H1 (cell line): ENCODE measurements around the gene EMC1. TPM values are rescaled to one million over a fixed set of nuclear protein-coding genes. Genes with fewer than 3 reads are reported as not detected.

ENCODE experiments used
- CTCF ChIA-PET: fragments of 300-600 bp; sonication (Branson Sonifier 250); formaldehyde crosslinking; loops from one replicate; lab custom pipeline; 2021; ENCODE audit not compliant: partially characterized antibody; lab: Charles Lee
- POLR2A ChIA-PET: fragments of 300-600 bp; sonication (Branson Sonifier 250); formaldehyde crosslinking; loops from one replicate; lab custom pipeline; 2021; ENCODE audit warnings: inconsistent platforms; ENCODE audit not compliant: partially characterized antibody; lab: Charles Lee
- DNase-seq, 2 experiments: peaks; one replicate each; pipeline versions ENCODE4 v3.0.0 to v3.0.0-alpha.2; 2010 to 2022; ENCODE audit warnings: low spot score in 2 of 2, low read depth in 1 of 2, mixed read lengths in 1 of 2
- FAIRE-seq: peaks from 2 replicates; lab custom pipeline; 2011; peaks lifted over from hg19 to GRCh38; lab: Jason Lieb, UNC
- H2AFZ ChIP-seq: 2 replicates; pipeline ENCODE4 v1.8.1; 2012; ENCODE audit warnings: low read length, inconsistent platforms
- H2AK5ac ChIP-seq: 2 replicates; pipeline ENCODE4 v1.6.1; 2013; ENCODE audit warnings: low read depth, low read length
- H2BK120ac ChIP-seq: replicated peaks from 2 replicates; pipeline ENCODE3; 2013; ENCODE audit warnings: low read depth, low read length, inconsistent platforms
- H2BK12ac ChIP-seq: 2 replicates; pipeline ENCODE4 v1.6.1; 2013; ENCODE audit warnings: low read depth, low read length
- H2BK15ac ChIP-seq: 2 replicates; pipeline ENCODE4 v1.6.1; 2013; ENCODE audit warnings: low read length
- H2BK20ac ChIP-seq: 2 replicates; pipeline ENCODE4 v1.6.1; 2013; ENCODE audit warnings: low read length
- H2BK5ac ChIP-seq: 2 replicates; pipeline ENCODE4 v1.6.1; 2013; ENCODE audit warnings: low read depth, low read length
- H3K14ac ChIP-seq: 2 replicates; pipeline ENCODE4 v1.6.1; 2013; ENCODE audit warnings: inconsistent platforms; ENCODE audit not compliant: insufficient read length
- H3K18ac ChIP-seq: 2 replicates; pipeline ENCODE4 v1.6.1; 2013; ENCODE audit warnings: low read length; ENCODE audit errors: extremely low read depth
- H3K23ac ChIP-seq: 2 replicates; pipeline ENCODE4 v1.6.1; 2013; ENCODE audit warnings: inconsistent platforms; ENCODE audit not compliant: insufficient read length
- H3K23me2 ChIP-seq: 2 replicates; pipeline ENCODE4 v1.6.1; 2013; ENCODE audit warnings: low read depth, low read length
- H3K27ac ChIP-seq: 2 replicates; pipeline ENCODE4 v1.6.1; 2011; ENCODE audit warnings: low read depth, low read length, inconsistent platforms
- H3K27me3 ChIP-seq, 4 experiments: replicated peaks in 1 of 4; 1 replicate in 1 of 4; 2 replicates in 3 of 4; pipeline versions ENCODE4 v1.6.1 to v1.8.1; 2011 to 2013; ENCODE audit warnings: low read length in 3 of 4, mild to moderate bottlenecking in 3 of 4, inconsistent platforms in 2 of 4, mixed read lengths in 2 of 4, moderate library complexity in 1 of 4; ENCODE audit not compliant: control insufficient read depth in 3 of 4, insufficient read depth in 3 of 4; ENCODE audit errors: extremely low read depth in 1 of 4
- H3K36me3 ChIP-seq, 4 experiments: 2 replicates each; pipeline versions ENCODE4 v1.6.1 to v1.8.1; 2011 to 2013; ENCODE audit warnings: mild to moderate bottlenecking in 4 of 4, low read length in 3 of 4, moderate library complexity in 2 of 4, control low read depth in 1 of 4, inconsistent platforms in 1 of 4; ENCODE audit not compliant: insufficient read depth in 4 of 4, control insufficient read depth in 2 of 4
- H3K4ac ChIP-seq: replicated peaks from 2 replicates; pipeline ENCODE3; 2013; ENCODE audit warnings: low read length, low read depth, mixed read lengths, inconsistent platforms; ENCODE audit not compliant: insufficient read length
- H3K4me1 ChIP-seq, 4 experiments: replicated peaks in 1 of 4; 1 replicate in 1 of 4; 2 replicates in 3 of 4; pipeline versions ENCODE4 v1.6.1 to v1.8.1; 2011 to 2013; ENCODE audit warnings: low read length in 3 of 4, inconsistent platforms in 2 of 4, mixed read lengths in 1 of 4; ENCODE audit not compliant: insufficient read depth in 4 of 4, control insufficient read depth in 3 of 4
- H3K4me2 ChIP-seq, 2 experiments: 2 replicates each; pipeline versions ENCODE4 v1.6.1 to v1.8.1; 2011 to 2013; ENCODE audit warnings: low read depth in 2 of 2, low read length in 2 of 2, control low read depth in 1 of 2, inconsistent platforms in 1 of 2, mild to moderate bottlenecking in 1 of 2; ENCODE audit not compliant: insufficient read depth in 1 of 2
- H3K4me3 ChIP-seq, 4 experiments: fragments of 200-600, 300-600 bp in 1 of 4; sonication (generic), shearing (Covaris generic), sonication (Bioruptor Twin) in 1 of 4; 2 replicates each; pipeline versions ENCODE4 v1.5.1 to v1.8.1; 2011 to 2016; ENCODE audit warnings: low read length in 4 of 4, low read depth in 3 of 4, control low read depth in 2 of 4, inconsistent platforms in 2 of 4, mild to moderate bottlenecking in 2 of 4, mixed read lengths in 1 of 4, moderate library complexity in 1 of 4; ENCODE audit not compliant: insufficient read depth in 2 of 4; ENCODE audit errors: extremely low read depth in 1 of 4
- H3K56ac ChIP-seq: replicated peaks from 2 replicates; pipeline ENCODE3; 2013; ENCODE audit warnings: low read depth, mild to moderate bottlenecking, mixed read lengths, low read length, inconsistent platforms; ENCODE audit not compliant: insufficient read length
- H3K79me1 ChIP-seq: 2 replicates; pipeline ENCODE4 v1.6.1; 2013; ENCODE audit warnings: low read depth, low read length, control low read depth
- H3K79me2 ChIP-seq, 2 experiments: 2 replicates each; pipeline versions ENCODE4 v1.6.1 to v1.8.1; 2012 to 2013; ENCODE audit warnings: low read length in 2 of 2, mild to moderate bottlenecking in 2 of 2, inconsistent platforms in 1 of 2; ENCODE audit not compliant: insufficient read depth in 2 of 2, control insufficient read depth in 1 of 2
- H3K9ac ChIP-seq, 4 experiments: replicated peaks in 1 of 4; 1 replicate in 1 of 4; 2 replicates in 3 of 4; pipeline versions ENCODE4 v1.6.1 to v1.8.1; 2011 to 2013; ENCODE audit warnings: low read depth in 3 of 4, low read length in 3 of 4, control low read depth in 2 of 4, mild to moderate bottlenecking in 2 of 4, moderate library complexity in 2 of 4, inconsistent platforms in 1 of 4; ENCODE audit errors: extremely low read depth in 1 of 4
- H3K9me3 ChIP-seq, 2 experiments: 2 replicates each; pipeline versions ENCODE4 v1.6.1 to v1.8.1; 2012 to 2013; ENCODE audit warnings: mild to moderate bottlenecking in 2 of 2, moderate library complexity in 2 of 2, control low read depth in 1 of 2, inconsistent platforms in 1 of 2, low read depth in 1 of 2, low read length in 1 of 2, mixed read lengths in 1 of 2; ENCODE audit not compliant: insufficient read depth in 2 of 2
- H4K20me1 ChIP-seq, 2 experiments: replicated peaks in 1 of 2; 2 replicates each; pipeline versions ENCODE3 to v1.8.1; 2011 to 2013; ENCODE audit warnings: inconsistent platforms in 2 of 2, low read length in 2 of 2, mild to moderate bottlenecking in 1 of 2; ENCODE audit not compliant: insufficient read depth in 2 of 2, control insufficient read depth in 1 of 2
- H4K5ac ChIP-seq: 2 replicates; pipeline ENCODE4 v1.6.1; 2013; ENCODE audit warnings: low read length, low read depth, mixed read lengths, inconsistent platforms; ENCODE audit not compliant: insufficient read length
- H4K8ac ChIP-seq: 2 replicates; pipeline ENCODE4 v1.8.0; 2013; ENCODE audit warnings: mild to moderate bottlenecking, moderate library complexity, low read length, inconsistent platforms; ENCODE audit not compliant: insufficient read depth; ENCODE audit errors: extremely low read depth
- H4K91ac ChIP-seq: replicated peaks from 2 replicates; pipeline ENCODE3; 2013; ENCODE audit warnings: low read length, mixed read lengths, inconsistent platforms; ENCODE audit not compliant: insufficient read length
- BRCA1 ChIP-seq: IDR thresholded peaks from 2 replicates; pipeline ENCODE4 v1.6.1; 2012; ENCODE audit warnings: low read depth, low read length, improper control_type of control experiment
- FOSL1 ChIP-seq: IDR thresholded peaks from 2 replicates; pipeline ENCODE4 v1.6.1; 2011; ENCODE audit warnings: mild to moderate bottlenecking, low read depth, low read length, moderate library complexity; ENCODE audit not compliant: insufficient read depth
- HDAC6 ChIP-seq: IDR thresholded peaks from one replicate; pipeline ENCODE4 v1.7.1; 2012; ENCODE audit warnings: low read depth, mild to moderate bottlenecking, inconsistent platforms, low read length, moderate library complexity
- JUND ChIP-seq: IDR thresholded peaks from 2 replicates; pipeline ENCODE4 v1.6.1; 2011; ENCODE audit warnings: mild to moderate bottlenecking, improper control_type of control experiment, low read length
- RFX5 ChIP-seq: IDR thresholded peaks from 2 replicates; pipeline ENCODE4 v1.6.1; 2011; ENCODE audit warnings: low read depth, low read length, improper control_type of control experiment, borderline replicate concordance
- RNF2 ChIP-seq: fragments of 200-900, 300-1000 bp; sonication (generic); IDR thresholded peaks from 2 replicates; pipeline ENCODE4 v1.7.1; 2016; ENCODE audit warnings: borderline replicate concordance, low read depth, mild to moderate bottlenecking, antibody characterized with exemption, low read length; ENCODE audit not compliant: poor library complexity, severe bottlenecking; ENCODE audit errors: missing control alignments
- SIN3A ChIP-seq, 2 experiments: IDR thresholded peaks in 1 of 2; conservative IDR thresholded peaks in 1 of 2; 2 replicates each; pipeline ENCODE4 v1.6.1; 2011 to 2012; ENCODE audit warnings: low read length in 2 of 2, improper control_type of control experiment in 1 of 2, low read depth in 1 of 2, mild to moderate bottlenecking in 1 of 2
- SP4 ChIP-seq: IDR thresholded peaks from 2 replicates; pipeline ENCODE4 v1.6.1; 2012; ENCODE audit warnings: low read length, inconsistent platforms
- TAF7 ChIP-seq: optimal IDR thresholded peaks from 2 replicates; pipeline ENCODE3; 2011; ENCODE audit warnings: low read depth, mild to moderate bottlenecking, inconsistent platforms, low read length, moderate library complexity, borderline replicate concordance
- WGBS, 2 experiments: shearing (Covaris generic) in 1 of 2; methylation state at CpG; one replicate each; pipeline versions ENCODE4 v1.1.6 to v1.1.7; 2013 to 2015; ENCODE audit warnings: low lambda C conversion rate in 2 of 2, mixed read lengths in 2 of 2, inconsistent platforms in 1 of 2, low coverage in 1 of 2, missing lambda C conversion rate in 1 of 2; ENCODE audit not compliant: insufficient replicate concordance in 2 of 2, insufficient coverage in 1 of 2, insufficient read length in 1 of 2; ENCODE audit errors: extremely low coverage in 1 of 2, missing lambda C conversion rate in 1 of 2; 5-methylcytosine and 5-hydroxymethylcytosine counted together
- polyA plus RNA-seq, 7 experiments: library from polyadenylated mRNA; depleted of rRNA in 3 of 7; stranded (reverse) in 5 of 7; unstranded in 2 of 7; fragments of >200 nt in 5 of 7; fragments of 200-250 nt in 2 of 7; gene quantifications; 1 replicate in 5 of 7; 2 replicates in 1 of 7; 4 replicates in 1 of 7; pipeline versions ENCODE4 v1.2.1 to v1.2.3, GENCODE V29; 2011 to 2013; ENCODE audit warnings: missing spikeins in 2 of 7, mixed read lengths in 2 of 7
- total RNA-seq: library from RNA; stranded (reverse); fragmentation: NEBNext Ultra II Directional; extraction: Animal tissue kit (Norgen Biotek cat#: 25700); gene quantifications from 2 replicates; pipeline ENCODE4 v1.2.1, GENCODE V29; 2021

The EMC1 gene
- total and polyA plus RNA-seq, 2 of the 8 experiments (the other 6 are each of a cell fraction or from before 2014, with no cell fraction given), result 51.0 to 53.5 TPM

DNA sequence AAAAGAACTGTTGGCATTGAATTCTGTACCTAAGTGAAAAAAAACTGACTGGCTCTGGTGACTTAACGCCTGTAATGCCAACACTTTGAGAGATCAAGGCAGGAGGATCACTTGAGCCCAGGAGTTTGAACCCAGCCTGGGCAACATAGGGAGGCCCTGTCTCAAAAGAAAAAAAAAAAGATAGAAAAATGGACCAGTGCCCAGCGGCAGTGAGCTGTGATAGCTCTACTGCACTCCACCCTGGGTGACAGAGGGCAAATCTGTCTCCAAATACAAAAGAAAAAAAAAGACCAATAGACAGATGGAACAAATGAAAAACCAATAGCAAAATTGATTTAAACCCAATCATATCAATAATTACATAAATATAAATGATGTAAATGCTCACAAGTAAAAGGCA, 37.9 kb upstream of the EMC1 start:
- H3K4me1 ChIP-seq, result no peaks in the 10 kb centered on the region
- H2BK20ac ChIP-seq, result no peak overlapping the region
- no peaks in the 10 kb centered on the region for H3K36me3 ChIP-seq
- H3K14ac ChIP-seq, result no peak overlapping the region
- peaks cover 8 to 26% (median 20%) of the 10 kb centered on the region in 4 experiments for H3K27me3 ChIP-seq
- no peak overlapping the region for H3K23ac ChIP-seq
- H3K4me3 ChIP-seq, result peak overlapping the region; percentile 31 to 64 (median 51); a peak in 6 of 8 replicates
- peak overlapping the region; percentile 64 to 97 for H3K4me2 ChIP-seq
- H3K9me3 ChIP-seq, result peaks cover under 1 to 5% of the 10 kb centered on the region in 2 experiments; a peak in 3 of 4 replicates
- no peak overlapping the region for H3K9ac ChIP-seq
- no peak overlapping the region for H3K56ac ChIP-seq
- no peak overlapping the region for H2BK120ac ChIP-seq
- no peak overlapping the region for H3K4ac ChIP-seq
- ChIA-PET POLR2A (interaction anchor here (1.0 to 1.8 kb wide), 5 partner anchors 21 to 77 kb away, joined by 3 to 7 read pairs (median 4); partner anchors contain the start of genes EMC1 and MRTO4), CTCF (no interaction called here)
- no peak overlapping the region for H4K8ac ChIP-seq
- H2AK5ac ChIP-seq, result no peak overlapping the region
- no peaks in the 10 kb centered on the region for H3K79me2 ChIP-seq
- H2AFZ ChIP-seq, result 0 out of 2 replicates have a peak overlapping the region, but pooled peaks have one; percentile 85
- H2BK15ac ChIP-seq, result no peak overlapping the region
- DNase-seq, result no peak
- H2BK5ac ChIP-seq, result no peak overlapping the region
- no peak for FAIRE-seq
- no peaks in the 10 kb centered on the region for H3K79me1 ChIP-seq
- 66% methylated on average over 2 of the region's 2 CpGs; no CpG with 5 or more reads in 1 of the 2 experiments for WGBS, 2 experiments
- H2BK12ac ChIP-seq, result no peak overlapping the region
- peaks cover 4% of the 10 kb centered on the region for H3K23me2 ChIP-seq
- H4K20me1 ChIP-seq, result peaks cover 0 to 3% of the 10 kb centered on the region in 2 experiments
- no peak overlapping the region for H3K27ac ChIP-seq
- H3K18ac ChIP-seq, result no peak overlapping the region
- no peak overlapping the region for H4K91ac ChIP-seq
- H4K5ac ChIP-seq, result no peak overlapping the region
- TF ChIP-seq JUND, result no peak
- no peak for TF ChIP-seq SP4
- TF ChIP-seq SIN3A (conservative IDR thresholded peaks at IDR 0.05 in 1 of 2, IDR thresholded peaks at IDR 0.05 in 1 of 2; ENCODE audit: low read depth in 1 of 2, low read length in 2 of 2), result no peak
- TF ChIP-seq RNF2, result no peak
- TF ChIP-seq TAF7, result no peak
- no peak for TF ChIP-seq BRCA1
- no peak for TF ChIP-seq HDAC6
- TF ChIP-seq RFX5, result no peak
- no peak for TF ChIP-seq FOSL1
